Femur (tissue), 1 donor: ENCODE results near the gene CPN2.

ENCODE experiments used
- DNase-seq: peaks from one replicate; pipeline ENCODE4 v3.0.0-alpha.2; 2017

Gene CPN2

GRCh38 chr3:194292331-194292730 lies 58.8 kb downstream of the CPN2 start:
- no peak for DNase-seq
